ENCODE results near the gene ZSCAN21. TPM values are rescaled to one million over a fixed set of nuclear protein-coding genes. Genes with fewer than 3 reads are reported as not detected.

The ZSCAN21 gene
- total RNA-seq, 2 donors from 2014 or later, result 3.7 to 6.5 TPM

DNA sequence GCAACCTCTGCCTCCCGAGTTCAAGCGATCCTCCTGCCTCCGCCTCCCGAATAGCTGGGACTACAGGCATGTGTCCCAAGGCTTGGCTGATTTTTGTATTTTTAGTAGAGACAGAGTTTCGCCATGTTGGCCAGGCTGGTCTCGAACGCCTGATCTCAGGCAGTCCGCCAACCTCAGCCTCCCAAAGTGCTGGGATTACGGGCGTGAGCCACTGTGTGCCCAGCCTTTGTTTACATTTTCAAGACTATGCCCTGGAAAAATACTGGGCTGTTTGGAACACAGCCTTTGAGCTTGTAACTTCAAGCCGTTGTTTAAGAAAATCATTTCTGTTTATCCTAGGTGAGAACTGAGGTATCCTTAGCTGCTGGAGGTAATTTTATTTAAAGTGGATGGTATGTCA lies 32.3 kb upstream of the ZSCAN21 start:
- no peak for ATAC-seq (replicated peaks)
- peak overlapping the region; percentile 94 for H3K4me3 Mint-ChIP-seq
- peaks cover 59% of the 10 kb centered on the region for H3K36me3 Mint-ChIP-seq (ENCODE audit: low read depth)
- H3K4me1 Mint-ChIP-seq, result peaks cover 20% of the 10 kb centered on the region
- H3K27ac Mint-ChIP-seq, result no peak overlapping the region
- no peaks in the 10 kb centered on the region for H3K27me3 Mint-ChIP-seq
- H3K9me3 Mint-ChIP-seq, result no peaks in the 10 kb centered on the region

DNA sequence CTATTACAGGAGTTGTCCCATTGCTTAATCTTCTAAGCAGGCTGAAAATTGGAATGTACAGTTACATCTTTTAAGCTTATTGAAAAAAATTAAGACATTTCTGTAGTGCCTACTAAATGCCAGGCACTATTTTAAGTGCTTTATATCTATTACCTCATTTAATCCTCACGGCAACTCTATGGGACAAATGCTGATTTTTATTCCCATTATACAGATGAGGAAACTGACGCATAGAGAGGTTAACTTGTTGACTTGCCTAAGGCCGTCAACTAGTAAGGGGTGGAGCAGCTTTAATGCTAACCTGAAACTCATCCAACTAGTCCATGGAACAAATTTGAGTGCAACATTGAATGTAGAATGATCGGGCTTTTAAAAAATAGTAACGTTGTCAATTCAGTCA lies 31.7 kb upstream of the ZSCAN21 start:
- H3K4me3 Mint-ChIP-seq, result peak overlapping the region; percentile 94
- peaks cover 20% of the 10 kb centered on the region for H3K4me1 Mint-ChIP-seq
- no peaks in the 10 kb centered on the region for H3K9me3 Mint-ChIP-seq
- no peak overlapping the region for H3K27ac Mint-ChIP-seq
- ATAC-seq (replicated peaks), result no peak
- H3K27me3 Mint-ChIP-seq, result no peaks in the 10 kb centered on the region
- peaks cover 64% of the 10 kb centered on the region for H3K36me3 Mint-ChIP-seq (ENCODE audit: low read depth)

- no peaks in the 10 kb centered on the region for H3K27me3 Mint-ChIP-seq
- peaks cover 85% of the 10 kb centered on the region for H3K36me3 Mint-ChIP-seq (ENCODE audit: low read depth)
- peaks cover 25% of the 10 kb centered on the region for H3K4me1 Mint-ChIP-seq
- ATAC-seq (replicated peaks), result no peak
- H3K4me3 Mint-ChIP-seq, result peak overlapping the region; percentile 11
- no peaks in the 10 kb centered on the region for H3K9me3 Mint-ChIP-seq
- H3K27ac Mint-ChIP-seq, result peak overlapping the region; percentile 66
Observed at GRCh38 chr7:100019908-100020307, 29.7 kb upstream of the ZSCAN21 start.

- Mint-ChIP-seq H3K27ac (peak overlapping the region; percentile 23), H3K4me3 (no peak overlapping the region), H3K4me1 (peaks cover 23% of the 10 kb centered on the region), H3K27me3 (no peaks in the 10 kb centered on the region), H3K36me3 (ENCODE audit: low read depth) (peaks cover 94% of the 10 kb centered on the region), H3K9me3 (no peaks in the 10 kb centered on the region)
- peak; percentile 23 for ATAC-seq (replicated peaks)
Observed at GRCh38 chr7:100021297-100021696, 28.3 kb upstream of the ZSCAN21 start.

DNA sequence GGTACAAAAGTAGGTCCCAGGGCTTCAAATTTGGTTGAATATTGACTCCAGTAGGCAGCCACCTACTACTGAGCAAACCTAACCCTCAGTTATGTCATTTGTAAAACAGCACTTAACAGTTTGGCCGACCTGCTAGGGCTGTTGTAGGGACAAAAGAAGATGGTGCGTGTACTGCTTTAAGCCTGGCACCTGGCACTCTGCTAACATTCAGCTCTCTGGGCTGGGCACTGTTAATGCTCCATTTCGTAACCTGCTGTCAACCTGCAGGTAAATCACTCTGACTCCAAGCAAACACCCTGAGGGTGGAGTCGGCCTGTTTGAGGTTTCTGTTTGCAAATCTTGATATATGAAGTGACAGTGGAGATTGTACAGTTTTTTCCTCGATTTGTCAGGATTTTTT lies 27.0 kb upstream of the ZSCAN21 start:
- no peaks in the 10 kb centered on the region for H3K9me3 Mint-ChIP-seq
- peaks cover 19% of the 10 kb centered on the region for H3K4me1 Mint-ChIP-seq
- no peaks in the 10 kb centered on the region for H3K27me3 Mint-ChIP-seq
- no peak overlapping the region for H3K4me3 Mint-ChIP-seq
- H3K27ac Mint-ChIP-seq, result no peak overlapping the region
- no peak for ATAC-seq (replicated peaks)
- peaks cover 91% of the 10 kb centered on the region for H3K36me3 Mint-ChIP-seq (ENCODE audit: low read depth)

GRCh38 chr7:100023526-100023925 lies 26.0 kb upstream of the ZSCAN21 start:
- H3K4me3 Mint-ChIP-seq, result no peak overlapping the region

GRCh38 chr7:100024020-100024619 lies 25.5 kb upstream of the ZSCAN21 start:
- no peak for ATAC-seq (replicated peaks)
- Mint-ChIP-seq H3K9me3 (no peaks in the 10 kb centered on the region), H3K27me3 (no peaks in the 10 kb centered on the region), H3K4me3 (no peak overlapping the region), H3K27ac (no peak overlapping the region), H3K4me1 (peaks cover 12% of the 10 kb centered on the region), H3K36me3 (ENCODE audit: low read depth) (peaks cover 91% of the 10 kb centered on the region)

More at GRCh38 chr7:100023526-100023925, 26.0 kb upstream of the ZSCAN21 start:
- Mint-ChIP-seq H3K27me3 (no peaks in the 10 kb centered on the region), H3K9me3 (no peaks in the 10 kb centered on the region), H3K36me3 (ENCODE audit: low read depth) (peaks cover 91% of the 10 kb centered on the region), H3K4me1 (peaks cover 12% of the 10 kb centered on the region), H3K27ac (no peak overlapping the region)
- ATAC-seq (replicated peaks), result no peak

DNA sequence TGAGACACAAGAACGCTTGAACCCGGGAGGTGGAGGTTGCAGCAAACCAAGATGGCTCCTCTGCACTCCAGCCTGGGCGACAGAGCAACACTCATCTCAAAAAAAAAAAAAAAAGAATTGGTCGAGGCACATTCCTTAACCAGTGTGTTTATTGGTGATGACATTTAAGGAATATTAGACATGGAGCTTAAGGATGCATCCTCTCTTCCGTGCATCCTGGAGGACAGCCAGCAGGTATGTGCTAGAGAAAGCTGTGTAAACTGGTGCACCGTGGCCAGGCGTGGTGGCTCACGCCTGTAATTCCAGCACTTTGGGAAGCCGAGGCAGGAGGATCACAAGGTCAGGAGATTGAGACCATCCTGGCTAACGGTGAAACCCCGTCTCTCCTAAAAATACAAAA lies 22.4 kb upstream of the ZSCAN21 start:
- H3K27ac Mint-ChIP-seq, result no peak overlapping the region
- no peak for ATAC-seq (replicated peaks)
- H3K9me3 Mint-ChIP-seq, result no peaks in the 10 kb centered on the region
- no peaks in the 10 kb centered on the region for H3K27me3 Mint-ChIP-seq
- H3K4me1 Mint-ChIP-seq, result peaks cover 5% of the 10 kb centered on the region
- no peak overlapping the region for H3K4me3 Mint-ChIP-seq
- peaks cover 95% of the 10 kb centered on the region for H3K36me3 Mint-ChIP-seq (ENCODE audit: low read depth)

GRCh38 chr7:100029596-100029995 lies 20.0 kb upstream of the ZSCAN21 start:
- no peaks in the 10 kb centered on the region for H3K9me3 Mint-ChIP-seq
- ATAC-seq (replicated peaks), result no peak
- H3K4me3 Mint-ChIP-seq, result no peak overlapping the region
- H3K27ac Mint-ChIP-seq, result peak overlapping the region; percentile 5
- no peaks in the 10 kb centered on the region for H3K27me3 Mint-ChIP-seq
- peaks cover 95% of the 10 kb centered on the region for H3K36me3 Mint-ChIP-seq (ENCODE audit: low read depth)
- H3K4me1 Mint-ChIP-seq, result no peaks in the 10 kb centered on the region

DNA sequence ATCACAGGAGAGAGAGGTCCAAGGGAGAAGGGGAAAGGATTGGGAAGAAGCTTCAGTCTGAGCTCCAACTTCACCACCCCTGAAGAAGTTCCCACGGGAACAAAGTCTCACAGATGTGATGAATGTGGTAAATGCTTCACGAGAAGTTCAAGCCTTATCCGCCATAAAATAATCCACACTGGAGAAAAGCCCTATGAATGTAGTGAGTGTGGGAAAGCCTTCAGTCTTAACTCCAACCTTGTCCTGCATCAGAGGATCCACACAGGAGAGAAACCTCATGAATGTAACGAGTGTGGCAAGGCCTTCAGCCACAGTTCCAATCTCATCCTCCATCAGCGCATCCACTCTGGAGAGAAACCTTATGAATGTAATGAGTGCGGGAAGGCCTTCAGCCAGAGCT lies 16.0 kb upstream of the ZSCAN21 start:
- no peak overlapping the region for H3K27ac Mint-ChIP-seq
- H3K4me3 Mint-ChIP-seq, result no peak overlapping the region
- ATAC-seq (replicated peaks), result no peak
- no peaks in the 10 kb centered on the region for H3K9me3 Mint-ChIP-seq
- no peaks in the 10 kb centered on the region for H3K4me1 Mint-ChIP-seq
- H3K27me3 Mint-ChIP-seq, result no peaks in the 10 kb centered on the region
- H3K36me3 Mint-ChIP-seq (ENCODE audit: low read depth), result peaks cover 99% of the 10 kb centered on the region

DNA sequence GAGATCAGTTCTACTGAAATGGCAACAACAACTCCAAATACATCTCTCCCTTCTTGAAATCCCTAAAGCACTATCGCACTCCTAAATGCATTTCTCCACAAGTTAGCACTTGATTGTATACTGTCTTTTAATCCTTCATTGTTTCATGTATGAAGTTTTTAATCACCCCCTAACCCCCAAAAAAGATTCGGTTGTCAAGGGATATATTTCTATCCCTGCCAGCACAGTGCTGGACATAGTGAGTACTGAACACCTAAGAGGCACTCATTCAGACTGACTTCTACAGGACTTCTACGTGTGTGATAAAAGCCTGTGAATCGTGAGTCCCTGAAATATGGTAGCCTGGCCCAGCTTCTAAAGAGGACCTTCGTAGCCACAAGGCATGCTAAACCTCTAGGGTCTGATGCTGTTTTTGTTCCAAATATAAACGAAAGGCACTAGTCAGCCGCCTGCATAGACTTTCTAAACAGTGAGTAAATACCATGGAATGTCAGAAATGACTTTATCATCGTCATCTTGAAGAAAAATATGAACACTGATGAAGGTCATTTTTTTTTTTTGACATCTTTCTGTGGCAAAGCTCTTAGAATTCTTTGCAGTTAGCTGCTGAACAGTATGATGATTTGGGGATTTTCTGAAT lies 14.6 kb upstream of the ZSCAN21 start:
- no peaks in the 10 kb centered on the region for H3K27me3 Mint-ChIP-seq
- no peak overlapping the region for H3K4me3 Mint-ChIP-seq
- no peaks in the 10 kb centered on the region for H3K9me3 Mint-ChIP-seq
- H3K27ac Mint-ChIP-seq, result no peak overlapping the region
- peaks cover 84% of the 10 kb centered on the region for H3K36me3 Mint-ChIP-seq (ENCODE audit: low read depth)
- no peaks in the 10 kb centered on the region for H3K4me1 Mint-ChIP-seq
- peak; percentile 50 for ATAC-seq (replicated peaks)

- H3K4me3 Mint-ChIP-seq, result no peak overlapping the region
- H3K9me3 Mint-ChIP-seq, result no peaks in the 10 kb centered on the region
- no peak overlapping the region for H3K27ac Mint-ChIP-seq
- peak; percentile 19 for ATAC-seq (replicated peaks)
- no peaks in the 10 kb centered on the region for H3K4me1 Mint-ChIP-seq
- peaks cover 75% of the 10 kb centered on the region for H3K36me3 Mint-ChIP-seq (ENCODE audit: low read depth)
- H3K27me3 Mint-ChIP-seq, result no peaks in the 10 kb centered on the region
Observed at GRCh38 chr7:100035876-100036275, 13.7 kb upstream of the ZSCAN21 start.

DNA sequence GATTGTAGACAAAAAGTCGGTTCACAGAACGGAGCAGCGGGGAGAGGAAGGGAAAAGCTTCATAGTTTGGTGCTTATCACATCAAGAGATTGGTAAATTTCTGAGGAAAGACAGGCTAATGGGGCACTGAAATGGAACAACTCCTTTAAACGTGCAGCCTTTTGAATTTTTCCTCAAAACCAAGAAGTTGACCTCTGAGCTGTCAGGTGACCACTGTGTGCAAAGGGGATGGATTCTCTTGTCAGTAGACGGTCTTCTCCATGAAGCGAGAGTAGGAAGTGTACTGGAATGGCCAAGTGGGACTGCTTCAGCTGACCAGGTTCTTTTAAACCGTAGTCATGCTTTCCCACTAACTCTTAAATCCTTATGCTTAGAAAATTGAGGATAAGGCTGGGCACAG lies 11.2 kb upstream of the ZSCAN21 start:
- Mint-ChIP-seq H3K27ac (no peak overlapping the region), H3K9me3 (no peaks in the 10 kb centered on the region), H3K36me3 (ENCODE audit: low read depth) (peaks cover 51% of the 10 kb centered on the region), H3K4me1 (no peaks in the 10 kb centered on the region), H3K4me3 (no peak overlapping the region), H3K27me3 (no peaks in the 10 kb centered on the region)
- no peak for ATAC-seq (replicated peaks)

DNA sequence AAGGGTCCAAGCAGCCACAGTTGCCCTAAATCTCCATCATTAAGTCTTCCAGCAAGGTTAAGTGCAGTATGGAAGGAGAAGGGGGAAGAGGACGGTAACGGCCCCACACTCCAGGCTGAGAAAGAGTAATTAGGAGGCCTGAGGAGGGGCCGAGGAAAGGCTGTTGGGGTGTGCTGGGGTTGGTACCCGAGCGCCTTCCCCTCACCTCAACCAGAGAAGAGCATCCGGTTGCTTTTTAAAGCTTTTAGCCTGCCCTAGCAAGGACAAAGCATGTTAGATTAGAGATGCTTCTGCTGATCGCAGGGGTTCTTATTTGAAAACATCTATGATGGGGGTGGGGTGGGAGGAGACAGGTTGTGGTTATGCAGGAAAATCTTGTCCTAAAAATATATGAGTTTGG lies 9.0 kb upstream of the ZSCAN21 start:
- H3K36me3 Mint-ChIP-seq (ENCODE audit: low read depth), result peaks cover 28% of the 10 kb centered on the region
- no peaks in the 10 kb centered on the region for H3K9me3 Mint-ChIP-seq
- no peak overlapping the region for H3K27ac Mint-ChIP-seq
- no peaks in the 10 kb centered on the region for H3K4me1 Mint-ChIP-seq
- H3K27me3 Mint-ChIP-seq, result no peaks in the 10 kb centered on the region
- H3K4me3 Mint-ChIP-seq, result no peak overlapping the region
- no peak for ATAC-seq (replicated peaks)

GRCh38 chr7:100044718-100045117 lies 4.9 kb upstream of the ZSCAN21 start:
- Mint-ChIP-seq H3K27me3 (no peaks in the 10 kb centered on the region), H3K36me3 (ENCODE audit: low read depth) (no peaks in the 10 kb centered on the region), H3K4me1 (no peaks in the 10 kb centered on the region), H3K4me3 (no peak overlapping the region), H3K9me3 (no peaks in the 10 kb centered on the region), H3K27ac (no peak overlapping the region)
- no peak for ATAC-seq (replicated peaks)

Data from activated T-helper 17 cell treated with anti-CD3 and anti-CD28 coated beads, Interleukin-2, amount 50 U/mL, for 72 hours (primary cell).